Stomach (tissue), 9 donors: ENCODE measurements around the gene RBPMS2. TPM values are rescaled to one million over a fixed set of nuclear protein-coding genes. Genes with fewer than 3 reads are reported as not detected.
A peak's percentile ranks its signal among the peaks of the same experiment; 100 is the strongest.

Source experiments
- DNase-seq, 2 donors: peaks; one replicate each; pipeline versions ENCODE4 v3.0.0 to v3.0.0-alpha.2; 2013 to 2019
- H3K27ac ChIP-seq, 5 donors: fragments of 200-600 bp in 4 of 5; sonication (generic) in 4 of 5; one replicate each; pipeline ENCODE4 v1.5.1; 2013 to 2019; ENCODE audit warnings: mild to moderate bottlenecking in 1 of 5, moderate library complexity in 1 of 5
- H3K27me3 ChIP-seq, 3 donors: fragments of 200-600 bp; sonication (generic); one replicate each; pipeline ENCODE4 v1.5.1; 2017 to 2019; ENCODE audit warnings: mixed run types in 1 of 3
- H3K36me3 ChIP-seq, 4 donors: fragments of 200-600 bp; sonication (generic); 1 replicate in 3 of 4; 2 replicates in 1 of 4; pipeline ENCODE4 v1.5.1; 2016 to 2019
- H3K4me1 ChIP-seq, 4 donors: fragments of 200-600 bp; sonication (generic); one replicate each; pipeline ENCODE4 v1.5.1; 2016 to 2019
- H3K4me3 ChIP-seq, 4 donors: fragments of 200-600 bp; sonication (generic) in 3 of 4; one replicate each; pipeline ENCODE4 v1.5.1; 2016 to 2019; ENCODE audit warnings: mild to moderate bottlenecking in 1 of 4
- H3K9me3 ChIP-seq, 4 donors: fragments of 200-600 bp; sonication (generic); one replicate each; pipeline ENCODE4 v1.5.1; 2016 to 2019
- CTCF ChIP-seq, 7 experiments: fragments of 450-650 bp in 4 of 7; fragments of 200-600 bp in 3 of 7; sonication (generic) in 3 of 7; IDR thresholded peaks; one replicate each; pipeline ENCODE4 v1.5.1; 2016 to 2019; ENCODE audit warnings: antibody characterized with exemption in 7 of 7, control low read depth in 2 of 7, mild to moderate bottlenecking in 1 of 7
- EP300 ChIP-seq: sonication (generic); formaldehyde crosslinking; IDR thresholded peaks from one replicate; pipeline ENCODE4 v1.6.1; 2017; ENCODE audit warnings: antibody characterized with exemption
- POLR2A ChIP-seq, 4 donors: fragments of 450-650 bp; IDR thresholded peaks; one replicate each; pipeline ENCODE4 v1.6.1; 2016; ENCODE audit warnings: antibody characterized with exemption in 4 of 4, control low read depth in 2 of 4, mild to moderate bottlenecking in 1 of 4, moderate library complexity in 1 of 4
- POLR2AphosphoS5 ChIP-seq, 3 donors: sonication (generic); formaldehyde crosslinking; IDR thresholded peaks; one replicate each; pipeline ENCODE4 v1.6.1; 2016; ENCODE audit warnings: antibody characterized with exemption in 3 of 3
- WGBS, 5 donors: extraction: QIAGEN DNeasy Blood & Tissue Kit in 3 of 5; methylation state at CpG; one replicate each; pipeline versions ENCODE4 v1.1.5 to v1.1.7; 2013 to 2018; 5-methylcytosine and 5-hydroxymethylcytosine counted together
- intact Hi-C: fragments of 100-400 bp; cut with DNase I; formaldehyde crosslinking; loops from one replicate; pipeline ENCODE4 v1.15.1; 2023; ENCODE audit warnings: low total_unique reads
- polyA plus RNA-seq, 3 donors: library from polyadenylated mRNA; stranded (reverse); fragments of 200-250 nt; gene quantifications; one replicate each; pipeline ENCODE4 v1.2.3, GENCODE V29; 2013
- total RNA-seq, 5 donors: library from RNA; depleted of rRNA; stranded (reverse); fragments of >200 nt; gene quantifications; one replicate each; pipeline versions ENCODE4 v1.1.0 to v1.2.3, GENCODE V29; 2014 to 2016
- donor health status: healthy with polysubstance abuse.
- donor health status: Bipolar disorder and iron deficiency.
- donor health status: healthy.

The RBPMS2 gene
- total and polyA plus RNA-seq, 8 donors: 2.3 to 38.8 (median 9.1) TPM

- Histone ChIP-seq H3K27ac (peak overlapping the region in 3 of 5 donors; percentile 53 to 76 (median 63)), H3K9me3 (no peaks in the 10 kb centered on the region), H3K4me3 (no peak overlapping the region), H3K36me3 (no peaks in the 10 kb centered on the region), H3K4me1 (peaks cover 0 to 18% (median 2%) of the 10 kb centered on the region in 4 donors), H3K27me3 (no peaks in the 10 kb centered on the region)
- DNase-seq: no peak
- intact Hi-C loops: no loop called here
- TF ChIP-seq EP300 (no peak), CTCF (IDR thresholded peaks at IDR 0.05) (no peak)
Observed at GRCh38 chr15:64763462-64763861, 11.9 kb downstream of the RBPMS2 start.

- WGBS, 5 donors: 82 to 96% (median 93%) methylated on average over 7 to 8 of the region's 8 CpGs
- no peak for DNase-seq
- peak overlapping the region in 3 of 5 donors; percentile 53 to 76 (median 63) for H3K27ac ChIP-seq
- peaks cover 0 to 22% (median 2%) of the 10 kb centered on the region in 4 donors for H3K4me1 ChIP-seq
- intact Hi-C loops: no loop called here
- H3K4me3 ChIP-seq: no peak overlapping the region
- H3K9me3 ChIP-seq: no peaks in the 10 kb centered on the region
- H3K36me3 ChIP-seq: no peaks in the 10 kb centered on the region
- H3K27me3 ChIP-seq: no peaks in the 10 kb centered on the region
- no peak for TF ChIP-seq CTCF (IDR thresholded peaks at IDR 0.05)
- TF ChIP-seq EP300: peak; percentile 41
Observed at GRCh38 chr15:64763021-64763420, 12.4 kb downstream of the RBPMS2 start.

GRCh38 chr15:64762546-64762945, 12.8 kb downstream of the RBPMS2 start:
- no peak for DNase-seq
- Histone ChIP-seq H3K4me1 (peaks cover 0 to 23% (median 2%) of the 10 kb centered on the region in 4 donors), H3K36me3 (no peaks in the 10 kb centered on the region), H3K27me3 (no peaks in the 10 kb centered on the region), H3K27ac (peak overlapping the region in 3 of 5 donors; percentile 53 to 76 (median 63)), H3K9me3 (no peaks in the 10 kb centered on the region), H3K4me3 (no peak overlapping the region)
- 85 to 96% (median 93%) methylated on average over 7 to 8 of the region's 8 CpGs for WGBS, 5 donors
- intact Hi-C loops: no loop called here
- no peak for TF ChIP-seq POLR2A (IDR thresholded peaks at IDR 0.05)
- no peak for TF ChIP-seq POLR2AphosphoS5 (IDR thresholded peaks at IDR 0.05)
- TF ChIP-seq EP300: no peak
- no peak for TF ChIP-seq CTCF (IDR thresholded peaks at IDR 0.05)

GRCh38 chr15:64761156-64761555, 14.2 kb downstream of the RBPMS2 start:
- H3K27me3 ChIP-seq: no peaks in the 10 kb centered on the region
- H3K4me3 ChIP-seq: no peak overlapping the region
- DNase-seq: no peak
- peak overlapping the region in 3 of 5 donors; percentile 53 to 76 (median 63) for H3K27ac ChIP-seq
- H3K9me3 ChIP-seq: no peaks in the 10 kb centered on the region
- TF ChIP-seq POLR2A (IDR thresholded peaks at IDR 0.05): no peak
- TF ChIP-seq CTCF (IDR thresholded peaks at IDR 0.05): no peak
- TF ChIP-seq POLR2AphosphoS5 (IDR thresholded peaks at IDR 0.05): no peak
- TF ChIP-seq EP300: no peak
- 56 to 79% (median 69%) methylated on average over 11 of the region's 11 CpGs for WGBS, 5 donors
- peaks cover 0 to 23% (median 2%) of the 10 kb centered on the region in 4 donors for H3K4me1 ChIP-seq
- intact Hi-C loops: no loop called here
- H3K36me3 ChIP-seq: no peaks in the 10 kb centered on the region
